Bronchial epithelial cell (primary cell): ENCODE results near the gene ZIK1. TPM values are rescaled to one million over a fixed set of nuclear protein-coding genes. Genes with fewer than 3 reads are reported as not detected.

Source experiments
- DNase-seq: peaks from one replicate; pipeline ENCODE4 v3.0.0-alpha.2; 2010; ENCODE audit warnings: low read depth
- FAIRE-seq: peaks from 2 replicates; lab custom pipeline; 2011; peaks lifted over from hg19 to GRCh38; lab: Jason Lieb, UNC
- H3K27me3 ChIP-seq: 2 replicates; pipeline ENCODE4 v1.5.1; 2011; ENCODE audit warnings: low read length; ENCODE audit not compliant: control insufficient read depth, insufficient read depth
- H3K36me3 ChIP-seq: 2 replicates; pipeline ENCODE4 v1.5.1; 2011; ENCODE audit warnings: low read length; ENCODE audit not compliant: control insufficient read depth, insufficient read depth
- H3K4me3 ChIP-seq: 2 replicates; pipeline ENCODE4 v1.5.1; 2011; ENCODE audit warnings: mild to moderate bottlenecking, low read depth, low read length, control low read depth
- CTCF ChIP-seq: IDR thresholded peaks from 2 replicates; pipeline ENCODE4 v1.5.1; 2011; ENCODE audit warnings: mild to moderate bottlenecking, moderate library complexity, low read length, control low read depth, inconsistent platforms; ENCODE audit not compliant: insufficient read depth, severe bottlenecking
- total RNA-seq: library from RNA; depleted of rRNA; stranded (reverse); fragments of >200 nt; gene quantifications from 2 replicates; pipeline ENCODE4 v1.2.1, GENCODE V29; 2014

Gene ZIK1
- total RNA-seq, 1 donor from 2014 or later: 7.4 TPM

GRCh38 chr19:57633832-57634131 is 49.8 kb downstream of the ZIK1 start:
- H3K4me3 ChIP-seq: peak overlapping the region; percentile 90
- peaks cover 1% of the 10 kb centered on the region for H3K36me3 ChIP-seq
- DNase-seq (no peak), FAIRE-seq (no peak)
- H3K27me3 ChIP-seq: no peaks in the 10 kb centered on the region
- TF ChIP-seq CTCF: no peak

- Histone ChIP-seq H3K27me3 (no peaks in the 10 kb centered on the region), H3K36me3 (peaks cover 13% of the 10 kb centered on the region), H3K4me3 (no peak overlapping the region)
- TF ChIP-seq CTCF: no peak
- FAIRE-seq: no peak
- DNase-seq: no peak
These were observed 53.4 kb downstream of the ZIK1 start for GRCh38 chr19:57637379-57637778.

GRCh38 chr19:57641715-57642234 is 57.8 kb downstream of the ZIK1 start:
- DNase-seq (no peak), FAIRE-seq (no peak)
- peaks cover 13% of the 10 kb centered on the region for H3K36me3 ChIP-seq
- no peaks in the 10 kb centered on the region for H3K27me3 ChIP-seq
- no peak for TF ChIP-seq CTCF
- no peak overlapping the region for H3K4me3 ChIP-seq

GRCh38 chr19:57642396-57643046 is 58.6 kb downstream of the ZIK1 start:
- TF ChIP-seq CTCF: no peak
- H3K27me3 ChIP-seq: no peaks in the 10 kb centered on the region
- peaks cover 11% of the 10 kb centered on the region for H3K36me3 ChIP-seq
- peak; percentile 93 for DNase-seq
- H3K4me3 ChIP-seq: no peak overlapping the region
- peak; percentile 64 for FAIRE-seq

Other genes with a start within 250 kb of the ZIK1 start
- gene ZNF304, start 232.9 kb upstream of the ZIK1 start, total RNA-seq: 12.7 and 13.7 TPM in 2 replicates
- 13.7 and 16.5 TPM in 2 replicates for gene TRAPPC2B, start 220.6 kb upstream of the ZIK1 start, total RNA-seq
- 3.6 and 3.9 TPM in 2 replicates for gene ZNF547, start 220.6 kb upstream of the ZIK1 start, total RNA-seq
- 30.1 and 31.9 TPM in 2 replicates for gene ZNF548, start 194.3 kb upstream of the ZIK1 start, total RNA-seq
- 9.0 and 11.3 TPM in 2 replicates for gene ZNF17, start 173.0 kb upstream of the ZIK1 start, total RNA-seq
- gene ZNF749, start 148.8 kb upstream of the ZIK1 start, total RNA-seq: 18.4 and 23.2 TPM in 2 replicates
- 0.53 and 1.2 TPM in 2 replicates for gene VN1R1, start 127.0 kb upstream of the ZIK1 start, total RNA-seq
- gene ZNF772, start 106.6 kb upstream of the ZIK1 start, total RNA-seq: 11.8 and 24.3 TPM in 2 replicates
- gene ZNF419, start 96.4 kb upstream of the ZIK1 start, total RNA-seq: 17.6 and 33.8 TPM in 2 replicates
- 20.5 and 31.7 TPM in 2 replicates for gene ZNF773, start 84.2 kb upstream of the ZIK1 start, total RNA-seq
- gene ZNF549, start 56.8 kb upstream of the ZIK1 start, total RNA-seq: 6.9 and 7.6 TPM in 2 replicates
- gene ZNF550, start 24.3 kb upstream of the ZIK1 start, total RNA-seq: 6.3 and 9.7 TPM in 2 replicates
- 5.5 and 7.4 TPM in 2 replicates for gene ZNF416, start 5.2 kb upstream of the ZIK1 start, total RNA-seq
- 3.7 and 3.9 TPM in 2 replicates for gene ZNF530, start 15.7 kb downstream of the ZIK1 start, total RNA-seq
- 17.1 and 23.2 TPM in 2 replicates for gene ZNF134, start 30.1 kb downstream of the ZIK1 start, total RNA-seq
- gene ZNF211, start 49.0 kb downstream of the ZIK1 start, total RNA-seq: 11.1 and 13.8 TPM in 2 replicates
- gene ZSCAN4, start 84.8 kb downstream of the ZIK1 start, total RNA-seq: 0.13 TPM in 1 of 2 replicates, not detected in the other
- 6.5 and 6.8 TPM in 2 replicates for gene ZNF551, start 97.8 kb downstream of the ZIK1 start, total RNA-seq
- 0.53 and 1.2 TPM in 2 replicates for gene ZNF154, start 125.1 kb downstream of the ZIK1 start, total RNA-seq
- 5.8 and 7.3 TPM in 2 replicates for gene ZNF671, start 143.5 kb downstream of the ZIK1 start, total RNA-seq
- gene ZNF776, start 162.7 kb downstream of the ZIK1 start, total RNA-seq: 12.4 and 14.0 TPM in 2 replicates
- gene ZNF586, start 185.5 kb downstream of the ZIK1 start, total RNA-seq: 11.6 and 16.1 TPM in 2 replicates
- gene ZNF552, start 230.8 kb downstream of the ZIK1 start, total RNA-seq: 7.0 and 8.2 TPM in 2 replicates
- gene ZNF587B, start 246.2 kb downstream of the ZIK1 start, total RNA-seq: 19.8 and 36.1 TPM in 2 replicates